Dermis lymphatic vessel endothelial cell (primary cell): ENCODE data around the gene CYP21A2. TPM values are rescaled to one million over a fixed set of nuclear protein-coding genes. Genes with fewer than 3 reads are reported as not detected.

ENCODE experiments used
- total RNA-seq: library from RNA; depleted of rRNA; stranded (reverse); fragments of >200 nt; gene quantifications from 2 replicates; pipeline ENCODE4 v1.2.1, GENCODE V29; 2014

Gene CYP21A2
- under 0.01 TPM in 2 replicates for total RNA-seq

DNA sequence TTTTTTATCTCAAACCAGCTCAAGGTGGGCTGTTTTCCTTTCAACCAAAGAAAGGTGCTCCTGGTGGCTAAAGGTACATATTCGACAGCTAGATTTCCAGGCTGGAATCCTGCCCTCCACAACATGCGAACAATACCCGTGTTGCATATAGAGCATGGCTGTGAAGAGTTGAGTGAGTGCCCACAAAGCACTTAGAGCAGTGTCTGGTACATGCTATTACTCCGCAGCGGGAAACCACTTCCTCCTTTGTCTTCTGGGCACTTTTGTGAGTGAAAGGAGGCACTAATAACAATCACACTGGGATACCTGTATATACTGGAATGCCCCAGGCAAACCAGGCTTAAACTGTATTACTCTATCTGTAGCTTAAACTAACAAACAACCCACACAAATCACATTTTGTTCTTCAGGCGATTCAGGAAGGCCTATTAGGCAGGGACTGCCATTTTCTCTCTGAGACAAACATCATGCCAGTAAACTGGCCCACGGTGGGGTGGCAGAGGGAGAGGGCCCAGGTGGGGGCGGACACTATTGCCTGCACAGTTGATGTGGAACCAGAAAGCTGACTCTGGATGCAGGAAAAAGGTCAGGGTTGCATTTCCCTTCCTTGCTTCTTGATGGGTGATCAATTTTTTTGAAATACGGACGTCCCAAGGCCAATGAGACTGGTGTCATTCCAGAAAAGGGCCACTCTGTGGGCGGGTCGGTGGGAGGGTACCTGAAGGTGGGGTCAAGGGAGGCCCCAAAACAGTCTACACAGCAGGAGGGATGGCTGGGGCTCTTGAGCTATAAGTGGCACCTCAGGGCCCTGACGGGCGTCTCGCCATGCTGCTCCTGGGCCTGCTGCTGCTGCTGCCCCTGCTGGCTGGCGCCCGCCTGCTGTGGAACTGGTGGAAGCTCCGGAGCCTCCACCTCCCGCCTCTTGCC is at the start of gene CYP21A2:
TSS of gene CYP21A2 (plus strand) at position 818 of the 927 bp plus-strand sequence. CDS start at position 826, 8 bp downstream.

DNA sequence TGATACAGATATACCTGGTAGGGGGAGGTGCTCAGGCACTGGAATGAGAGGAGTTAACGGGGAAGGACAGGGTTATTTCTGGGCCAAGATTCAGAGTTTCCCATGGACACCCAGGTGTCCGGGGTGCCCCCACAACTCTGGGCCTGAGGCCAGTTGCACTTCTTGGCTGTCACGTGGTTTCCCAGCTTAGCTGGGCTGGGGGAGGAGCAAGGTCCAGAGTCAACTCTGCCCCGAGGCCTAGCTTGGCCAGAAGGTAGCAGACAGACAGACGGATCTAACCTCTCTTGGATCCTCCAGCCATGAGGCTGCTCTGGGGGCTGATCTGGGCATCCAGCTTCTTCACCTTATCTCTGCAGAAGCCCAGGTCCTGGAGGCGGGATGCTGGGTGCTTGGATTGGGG is 23.7 kb upstream of the CYP21A2 start, which contains the start of gene C4B:
TSS of gene C4B (plus strand) at position 249 of the 400 bp plus-strand sequence. CDS start at position 300, 51 bp downstream.

Other genes starting within 250 kb of the CYP21A2 start
- 31.2 and 36.4 TPM in 2 replicates for gene VARS1, start 242.7 kb upstream of the CYP21A2 start, total RNA-seq
- 22.2 and 26.3 TPM in 2 replicates for gene LSM2, start 231.4 kb upstream of the CYP21A2 start, total RNA-seq
- gene HSPA1L, start 223.1 kb upstream of the CYP21A2 start, total RNA-seq = 1.2 and 1.5 TPM in 2 replicates
- gene HSPA1A, start 222.9 kb upstream of the CYP21A2 start, total RNA-seq = 78.6 and 81.2 TPM in 2 replicates
- 16.9 and 34.6 TPM in 2 replicates for gene HSPA1B, start 210.7 kb upstream of the CYP21A2 start, total RNA-seq
- 43.3 and 54.0 TPM in 2 replicates for gene NEU1, start 175.6 kb upstream of the CYP21A2 start, total RNA-seq
- gene SLC44A4, start 159.4 kb upstream of the CYP21A2 start, total RNA-seq = not detected in 2 replicates
- 24.9 and 29.6 TPM in 2 replicates for gene EHMT2, start 140.7 kb upstream of the CYP21A2 start, total RNA-seq
- gene ZBTB12, start 136.3 kb upstream of the CYP21A2 start, total RNA-seq = 2.4 and 2.8 TPM in 2 replicates
- gene C2, start 110.7 kb upstream of the CYP21A2 start, total RNA-seq = 0.17 and 0.22 TPM in 2 replicates
- gene CFB, start 92.3 kb upstream of the CYP21A2 start, total RNA-seq = 0.09 and 0.22 TPM in 2 replicates
- gene NELFE, start 79.4 kb upstream of the CYP21A2 start, total RNA-seq = 68.1 and 76.8 TPM in 2 replicates
- 23.6 and 24.9 TPM in 2 replicates for gene SKIC2, start 79.2 kb upstream of the CYP21A2 start, total RNA-seq
- gene DXO, start 66.3 kb upstream of the CYP21A2 start, total RNA-seq = 7.3 and 8.3 TPM in 2 replicates
- 1.0 and 1.3 TPM in 2 replicates for gene C4A, start 56.4 kb upstream of the CYP21A2 start, total RNA-seq
- gene C4B, start 23.6 kb upstream of the CYP21A2 start, total RNA-seq = 1.1 and 1.3 TPM in 2 replicates
- gene TNXB, start 70.9 kb downstream of the CYP21A2 start, total RNA-seq = 10.1 and 17.2 TPM in 2 replicates
- 11.9 and 13.2 TPM in 2 replicates for gene ATF6B, start 89.8 kb downstream of the CYP21A2 start, total RNA-seq
- 6.0 and 7.4 TPM in 2 replicates for gene FKBPL, start 91.9 kb downstream of the CYP21A2 start, total RNA-seq
- gene PRRT1, start 113.5 kb downstream of the CYP21A2 start, total RNA-seq = under 0.01 TPM in 1 of 2 replicates, not detected in the other
- gene PPT2, start 115.7 kb downstream of the CYP21A2 start, total RNA-seq = 53.0 and 75.2 TPM in 2 replicates
- gene EGFL8, start 126.2 kb downstream of the CYP21A2 start, total RNA-seq = 1.3 and 2.8 TPM in 2 replicates
- gene AGPAT1, start 137.7 kb downstream of the CYP21A2 start, total RNA-seq = 7.9 and 8.1 TPM in 2 replicates
- 46.2 and 61.2 TPM in 2 replicates for gene RNF5, start 140.0 kb downstream of the CYP21A2 start, total RNA-seq
- gene AGER, start 145.8 kb downstream of the CYP21A2 start, total RNA-seq = 0.60 and 0.65 TPM in 2 replicates
- gene PBX2, start 151.8 kb downstream of the CYP21A2 start, total RNA-seq = 40.7 and 42.5 TPM in 2 replicates
- 5.9 and 7.5 TPM in 2 replicates for gene GPSM3, start 154.2 kb downstream of the CYP21A2 start, total RNA-seq
- 10.6 and 18.9 TPM in 2 replicates for gene NOTCH4, start 185.7 kb downstream of the CYP21A2 start, total RNA-seq